NCI-H2196 treated with DMSO at 0.1 percent for 48 hours (cell line): Measurements from ENCODE around the gene ARL6IP4.

Source experiments
- DNase-seq: peaks from one replicate; lab custom pipeline; 2025; ENCODE audit not compliant: unreplicated experiment; lab: John Stamatoyannopoulos, UW

ARL6IP4 gene

GRCh38 chr12:122989874-122990419 is 9.5 kb downstream of the ARL6IP4 start:
- no peak for DNase-seq

- no peak for DNase-seq
Observed at GRCh38 chr12:122990561-122990960, 10.1 kb downstream of the ARL6IP4 start.

- DNase-seq: no peak
Observed at GRCh38 chr12:122990961-122991622, 10.6 kb downstream of the ARL6IP4 start.

- DNase-seq: no peak
Observed at GRCh38 chr12:122991623-122992275, 11.3 kb downstream of the ARL6IP4 start.

GRCh38 chr12:122992386-122992785 is 11.9 kb downstream of the ARL6IP4 start:
- DNase-seq: no peak

- DNase-seq: no peak
Observed at GRCh38 chr12:122994140-122994675, 13.7 kb downstream of the ARL6IP4 start.

DNA sequence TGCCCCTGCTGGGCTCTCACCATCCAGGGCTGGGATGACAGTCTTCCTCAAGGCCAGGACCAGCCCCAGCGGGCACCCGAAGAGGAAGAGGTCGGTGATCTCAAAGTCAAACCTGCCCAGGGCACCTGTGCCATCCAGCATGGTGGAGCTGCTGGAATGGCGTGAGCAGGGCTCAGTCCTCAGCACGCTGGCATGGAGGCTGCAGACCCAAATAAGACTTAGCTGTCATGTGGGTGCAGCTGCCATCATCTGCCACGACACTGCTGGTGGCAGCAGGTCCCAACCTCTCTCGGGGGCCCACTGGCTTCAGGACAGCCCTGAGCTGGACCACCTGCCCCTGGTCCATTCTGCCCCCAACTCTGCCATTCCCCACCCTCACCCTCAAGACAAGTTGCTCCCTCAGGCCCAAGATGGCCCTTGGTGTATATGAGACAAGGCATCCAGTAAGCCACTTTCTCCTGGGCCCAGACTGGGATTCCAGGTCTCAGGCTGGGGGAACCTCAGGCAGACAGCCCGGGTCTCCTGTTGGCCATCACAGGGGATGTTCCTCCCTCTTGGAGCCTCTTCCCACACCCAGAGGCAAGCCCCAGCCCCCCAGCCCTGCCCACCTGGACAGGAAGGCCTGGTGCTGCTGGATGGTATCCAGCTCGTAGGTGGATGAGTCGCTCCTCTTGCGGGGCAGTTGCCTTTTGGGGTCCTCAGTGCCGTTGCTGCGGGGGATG is 14.5 kb downstream of the ARL6IP4 start:
- DNase-seq: no peak

DNA sequence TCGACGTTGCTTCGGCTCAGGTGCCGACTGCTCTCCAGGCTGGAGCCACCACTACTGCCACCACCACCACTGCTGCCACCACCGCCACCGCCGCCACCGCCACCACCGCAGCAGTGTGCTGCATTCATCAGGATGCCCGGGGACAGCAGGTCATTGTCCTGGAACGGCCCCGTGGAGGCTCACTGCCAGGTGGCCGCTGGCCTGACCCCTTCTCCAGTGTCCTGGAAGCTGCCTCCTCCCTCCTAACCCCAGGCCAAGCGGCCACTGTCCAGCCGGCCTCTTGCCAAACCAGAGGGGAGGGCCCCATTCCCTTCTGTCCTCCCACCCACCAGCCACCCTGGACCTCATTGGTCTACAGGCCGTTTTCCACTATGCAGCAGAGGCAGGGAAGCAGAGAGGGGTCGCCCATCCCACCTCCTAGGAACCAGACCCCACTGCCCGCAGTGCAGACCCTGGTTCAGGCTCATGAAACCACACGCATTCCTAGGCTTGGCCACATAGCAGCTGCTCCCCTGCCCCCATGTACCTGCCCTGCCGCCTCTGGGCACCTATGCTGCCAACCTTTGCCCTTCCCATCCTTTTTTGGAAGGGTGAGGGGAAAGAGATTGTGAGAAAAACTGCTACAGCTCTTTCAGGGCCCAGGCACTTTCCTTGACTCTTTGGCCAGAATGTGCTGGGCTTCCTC is 15.2 kb downstream of the ARL6IP4 start:
- no peak for DNase-seq

DNA sequence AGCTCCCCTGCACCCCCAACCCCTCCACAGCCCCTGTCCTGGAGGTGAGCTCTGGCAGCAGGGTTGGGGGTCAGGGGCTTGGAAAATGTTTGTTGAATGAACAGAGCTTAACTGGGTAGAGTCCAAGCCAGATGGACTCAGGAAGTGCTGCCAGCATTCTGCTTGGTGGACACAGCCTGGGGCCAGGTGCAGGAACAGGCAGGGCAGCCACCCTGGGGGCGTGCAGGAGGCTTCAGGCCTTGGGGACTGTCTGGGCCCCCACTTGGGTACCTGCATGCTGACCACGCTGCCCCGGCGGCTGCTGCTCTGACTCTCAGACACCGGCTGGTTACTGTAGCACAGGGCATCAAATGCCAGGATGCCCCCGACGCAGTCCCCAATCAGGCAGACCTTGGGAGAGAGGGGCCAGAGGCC is 15.7 kb downstream of the ARL6IP4 start:
- DNase-seq: no peak

DNA sequence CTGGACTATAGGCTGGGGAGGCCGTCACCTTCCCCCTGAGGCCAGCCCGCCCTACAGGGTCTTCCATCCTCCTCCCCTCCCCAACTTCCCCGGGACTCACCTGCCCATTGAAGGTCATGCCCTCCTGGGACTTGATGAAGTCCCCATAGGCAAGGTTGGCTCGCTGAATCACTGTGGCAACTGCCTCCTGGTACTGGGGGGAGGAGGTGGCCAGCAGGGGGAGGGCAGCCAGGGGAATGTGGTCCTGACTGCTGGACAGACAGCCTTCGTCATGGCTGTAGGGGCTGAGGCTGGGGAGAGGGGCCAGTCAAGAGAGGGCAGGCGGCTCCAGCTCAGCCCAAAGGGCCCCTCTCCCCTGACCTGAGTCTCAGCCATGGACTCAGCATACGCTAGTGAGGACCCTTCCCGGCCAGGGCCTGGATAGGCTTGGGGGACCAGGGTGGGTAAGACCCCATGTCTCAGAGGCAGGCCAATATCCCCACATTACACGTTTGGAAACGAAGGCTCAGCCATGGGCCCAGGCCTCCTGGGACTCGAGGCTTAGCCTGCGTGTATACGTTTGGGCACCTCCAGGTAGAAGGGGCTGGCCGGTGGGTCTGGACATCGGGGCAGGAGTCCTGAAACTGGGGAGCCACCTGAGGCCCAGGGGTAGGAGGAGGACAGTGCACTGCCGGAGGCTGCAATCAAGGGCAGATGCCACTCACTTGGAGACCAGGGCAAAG is 16.3 kb downstream of the ARL6IP4 start:
- DNase-seq: no peak

DNA sequence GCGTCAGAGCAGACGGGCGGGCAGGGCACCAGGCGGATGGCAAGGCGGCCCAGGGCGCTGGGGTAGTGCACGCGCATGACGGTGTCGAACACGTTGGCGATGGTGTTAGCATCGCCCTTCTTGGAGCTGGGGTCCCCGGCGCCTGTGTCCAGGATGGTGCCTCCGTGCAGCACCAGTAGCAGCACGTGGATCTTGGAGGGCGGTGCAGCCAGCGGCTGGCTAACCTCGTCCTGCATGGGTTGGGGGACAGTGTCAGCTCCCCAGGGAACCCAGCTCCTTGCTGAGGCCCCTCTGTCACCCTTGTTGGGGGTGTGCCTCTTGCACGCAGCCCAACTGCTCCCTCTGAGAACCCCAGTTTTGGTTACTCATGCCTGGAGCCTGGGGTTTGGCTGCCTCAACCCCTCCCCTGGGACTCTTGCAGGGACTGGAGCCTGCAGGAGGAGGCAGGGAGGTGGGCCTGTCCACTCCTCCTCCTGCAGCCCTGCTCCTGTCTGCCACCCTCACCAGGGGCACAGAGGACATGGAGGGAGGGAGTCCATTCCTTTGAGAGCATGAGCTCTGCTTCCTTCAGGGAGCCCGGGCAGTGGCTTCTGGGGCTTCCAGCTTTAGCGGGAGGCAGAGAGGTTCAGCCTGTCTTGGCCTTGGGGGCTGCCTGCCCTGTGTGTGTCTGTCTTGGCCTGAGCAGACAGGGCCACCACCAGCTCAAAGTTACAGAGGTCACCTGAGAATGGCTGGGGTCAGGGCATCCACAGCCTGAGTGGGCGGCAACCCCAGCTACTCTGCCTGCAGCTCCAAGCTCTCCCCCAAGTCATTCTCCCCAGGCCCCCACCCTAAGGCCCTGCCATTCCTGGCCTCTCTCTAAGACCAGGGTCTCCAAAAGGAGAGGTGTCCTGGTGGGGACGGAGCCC is 17.1 kb downstream of the ARL6IP4 start:
- DNase-seq: no peak

- no peak for DNase-seq
Observed at GRCh38 chr12:122998316-122998715, 17.8 kb downstream of the ARL6IP4 start.

GRCh38 chr12:122999196-122999946 is 18.9 kb downstream of the ARL6IP4 start:
- DNase-seq: no peak

GRCh38 chr12:122999986-123000420 is 19.5 kb downstream of the ARL6IP4 start:
- no peak for DNase-seq

GRCh38 chr12:123000578-123000977 is 20.1 kb downstream of the ARL6IP4 start:
- DNase-seq: no peak

GRCh38 chr12:123001464-123001863 is 21.0 kb downstream of the ARL6IP4 start:
- DNase-seq: no peak

DNA sequence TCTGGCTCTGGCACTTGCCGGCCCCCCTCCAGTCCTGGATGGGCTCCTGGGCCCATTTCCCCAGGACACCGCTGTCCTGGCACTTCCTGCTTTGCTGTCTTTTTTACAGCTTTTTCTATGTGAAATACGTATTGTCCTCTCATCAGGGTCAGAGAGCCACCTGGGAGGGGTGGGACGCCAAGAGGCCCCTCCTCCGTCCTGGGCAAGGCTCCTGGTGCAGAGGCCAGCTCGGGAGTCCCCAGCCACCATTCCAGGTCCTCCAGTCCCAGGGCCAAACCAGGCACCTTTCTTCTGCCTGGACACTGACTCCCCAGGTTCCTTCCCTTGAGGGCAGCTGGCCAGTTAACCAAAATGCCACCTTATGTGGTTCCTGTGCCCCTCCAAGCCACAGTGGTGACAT is 22.8 kb downstream of the ARL6IP4 start:
- no peak for DNase-seq

DNA sequence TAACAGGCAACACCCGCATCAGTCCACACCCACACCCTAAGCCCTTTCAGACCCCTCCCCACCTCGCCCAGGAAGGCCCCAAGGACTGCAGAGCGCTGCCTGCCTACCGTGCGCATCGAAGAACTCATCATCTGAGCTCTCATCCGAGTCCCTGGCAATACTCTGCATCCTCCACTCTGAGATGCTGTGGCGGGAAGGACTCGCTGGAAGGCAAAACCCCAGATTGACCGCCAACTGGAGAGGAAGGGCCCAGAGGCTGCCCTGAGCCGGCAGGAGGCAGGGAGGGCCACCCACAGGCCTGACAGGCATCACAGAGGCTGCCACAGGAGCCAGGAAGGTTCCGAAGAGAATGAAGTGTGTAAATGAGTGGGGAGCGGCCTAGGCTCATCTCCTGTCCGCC is 23.8 kb downstream of the ARL6IP4 start:
- no peak for DNase-seq
